HepG2 (cell line): Measurements from ENCODE around the gene ANKS1B. TPM values are rescaled to one million over a fixed set of nuclear protein-coding genes. Genes with fewer than 3 reads are reported as not detected.

Source experiments
- ATAC-seq: fragments of 200-7000 bp; cut with Tn5 transposase; 3 replicates; pipeline ENCODE4 v1.9.1; 2020; ENCODE audit warnings: mild to moderate bottlenecking, moderate library complexity
- BruUV-seq: library from RNA; stranded (reverse); fragments of 400-500 nt; replicated peaks from 2 replicates; lab custom pipeline; 2021; lab: Mats Ljungman, UMichigan
- CTCF ChIA-PET: fragments of 300-600 bp; formaldehyde crosslinking; extraction: SDS; loops from one replicate; lab custom pipeline; 2021; ENCODE audit warnings: low total read pairs, inconsistent platforms, low intra/inter-chr PET ratio; lab: Yijun Ruan, JAX
- POLR2A ChIA-PET: fragments of 350-600 bp; sonication (Branson Sonifier 250); formaldehyde crosslinking; loops from one replicate; lab custom pipeline; 2020; ENCODE audit warnings: antibody characterized with exemption, inconsistent platforms; lab: Yijun Ruan, JAX
- DNase-seq: peaks from one replicate; pipeline ENCODE4 v3.0.0-alpha.2; 2015; ENCODE audit warnings: low spot score
- FAIRE-seq: peaks from 3 replicates; lab custom pipeline; 2011; peaks lifted over from hg19 to GRCh38; lab: Jason Lieb, UNC
- H2AFZ ChIP-seq: one replicate; pipeline ENCODE4 v1.6.1; 2011; ENCODE audit warnings: low read length, inconsistent platforms
- H3K27ac ChIP-seq: fragments of 300-600 bp; 3 replicates; pipeline ENCODE4 v1.8.0; 2011; ENCODE audit warnings: mixed run types, mild to moderate bottlenecking, mixed read lengths, low read length, inconsistent platforms; ENCODE audit not compliant: insufficient read depth; ENCODE audit errors: extremely low read length
- H3K27me3 ChIP-seq, 2 experiments: fragments of 200-600 bp in 1 of 2; 2 replicates in 1 of 2; 3 replicates in 1 of 2; pipeline versions ENCODE4 v1.6.0 to v1.8.0; 2011; ENCODE audit warnings: low read length in 2 of 2, mild to moderate bottlenecking in 2 of 2, moderate library complexity in 2 of 2, inconsistent platforms in 1 of 2; ENCODE audit not compliant: insufficient read depth in 2 of 2, control insufficient read depth in 1 of 2
- H3K36me3 ChIP-seq, 2 experiments: fragments of 200-600 bp in 1 of 2; replicated peaks in 1 of 2; 2 replicates in 1 of 2; 3 replicates in 1 of 2; pipeline versions ENCODE4 v1.5.1 to v1.8.0; 2011; ENCODE audit warnings: low read length in 2 of 2, inconsistent platforms in 1 of 2; ENCODE audit not compliant: insufficient read depth in 2 of 2, control insufficient read depth in 1 of 2
- H3K4me1 ChIP-seq: 2 replicates; pipeline ENCODE4 v1.5.1; 2012; ENCODE audit warnings: low read length, inconsistent platforms; ENCODE audit not compliant: insufficient read depth
- H3K4me2 ChIP-seq: 2 replicates; pipeline ENCODE4 v1.6.0; 2011; ENCODE audit warnings: low read depth, low read length, inconsistent platforms
- H3K4me3 ChIP-seq, 3 experiments: fragments of 200-600 bp in 1 of 3; sonication (generic), shearing (Covaris generic) in 1 of 3; replicated peaks in 1 of 3; 2 replicates each; pipeline ENCODE4 v1.5.1; 2011 to 2016; ENCODE audit warnings: low read length in 3 of 3, inconsistent platforms in 2 of 3, low read depth in 2 of 3, mild to moderate bottlenecking in 2 of 3, control low read depth in 1 of 3, mixed read lengths in 1 of 3; ENCODE audit not compliant: insufficient read depth in 1 of 3
- H3K79me2 ChIP-seq: one replicate; pipeline ENCODE4 v1.6.1; 2011; ENCODE audit warnings: low read length, inconsistent platforms; ENCODE audit not compliant: insufficient read depth
- H3K9ac ChIP-seq: 2 replicates; pipeline ENCODE4 v1.6.0; 2011; ENCODE audit warnings: mild to moderate bottlenecking, low read depth, low read length, inconsistent platforms; ENCODE audit not compliant: insufficient read depth
- H3K9me3 ChIP-seq: 2 replicates; pipeline ENCODE4 v1.5.1; 2012; ENCODE audit warnings: mild to moderate bottlenecking, low read length
- H4K20me1 ChIP-seq: 2 replicates; pipeline ENCODE4 v1.6.0; 2011; ENCODE audit warnings: inconsistent platforms, mild to moderate bottlenecking, low read length, moderate library complexity; ENCODE audit not compliant: insufficient read depth
- CSRNP1 ChIP-seq: sonication (generic); formaldehyde crosslinking; IDR thresholded peaks from 2 replicates; pipeline ENCODE4 v1.8.1; 2023; ENCODE audit warnings: mild to moderate bottlenecking, missing genetic modification reagents
- NRL ChIP-seq: sonication (generic); formaldehyde crosslinking; IDR thresholded peaks from 2 replicates; pipeline ENCODE4 v1.5.0; 2020; ENCODE audit warnings: missing genetic modification reagents, mild to moderate bottlenecking, moderate library complexity, borderline replicate concordance
- SMARCE1 ChIP-seq: fragments of 450-650 bp; IDR thresholded peaks from 2 replicates; pipeline ENCODE4 v1.6.1; 2017; ENCODE audit warnings: borderline replicate concordance
- SP2 ChIP-seq: sonication (generic); formaldehyde crosslinking; IDR thresholded peaks from 2 replicates; pipeline ENCODE4 v1.5.1; 2020; ENCODE audit warnings: mild to moderate bottlenecking, missing genetic modification reagents
- TBL1XR1 ChIP-seq: fragments of 150-350 bp; IDR thresholded peaks from 2 replicates; pipeline ENCODE4 v1.6.1; 2014; ENCODE audit warnings: borderline replicate concordance, low read length; ENCODE audit not compliant: partially characterized antibody
- ZIK1 ChIP-seq: sonication (generic); formaldehyde crosslinking; IDR thresholded peaks from 2 replicates; pipeline ENCODE4 v1.5.0; 2020; ENCODE audit warnings: mild to moderate bottlenecking, low read depth, missing genetic modification reagents, borderline replicate concordance
- ZNF225 ChIP-seq: sonication (generic); formaldehyde crosslinking; IDR thresholded peaks from 2 replicates; pipeline ENCODE4 v1.4.0; 2020; ENCODE audit warnings: mild to moderate bottlenecking, missing genetic modification reagents
- ZNF577 ChIP-seq: sonication (generic); formaldehyde crosslinking; IDR thresholded peaks from 2 replicates; pipeline ENCODE4 v1.4.0; 2020; ENCODE audit warnings: mild to moderate bottlenecking, low read depth, missing genetic modification reagents, borderline replicate concordance
- ZNF619 ChIP-seq: sonication (generic); formaldehyde crosslinking; IDR thresholded peaks from 2 replicates; pipeline ENCODE4 v1.4.0; 2020; ENCODE audit warnings: mild to moderate bottlenecking, missing genetic modification reagents
- ZNF672 ChIP-seq: sonication (generic); formaldehyde crosslinking; IDR thresholded peaks from 2 replicates; pipeline ENCODE4 v1.8.1; 2022; ENCODE audit warnings: missing genetic modification reagents
- ZSCAN31 ChIP-seq: sonication (generic); formaldehyde crosslinking; IDR thresholded peaks from 2 replicates; pipeline ENCODE4 v1.5.0; 2020; ENCODE audit warnings: low read depth, mild to moderate bottlenecking, missing genetic modification reagents
- WGBS: methylation state at CpG from one replicate; pipeline ENCODE4 v1.1.6; 2017; ENCODE audit warnings: low lambda C conversion rate; 5-methylcytosine and 5-hydroxymethylcytosine counted together
- in situ Hi-C: cut with HindIII; loops from 2 replicates; pipeline ENCODE4 v1.10.0; 2017; ENCODE audit warnings: low pct_unique_long_range_greater_than_20kb; ENCODE audit not compliant: extremely low pct_ligation_motif_present
- intact Hi-C: fragments of 100-400 bp; cut with micrococcal nuclease; formaldehyde crosslinking; loops from one replicate; pipeline ENCODE4 v1.10.0; 2022; ENCODE audit not compliant: unreplicated experiment
- polyA plus RNA-seq, 8 experiments: library from polyadenylated mRNA; depleted of rRNA in 3 of 8; stranded (reverse) in 7 of 8; unstranded in 1 of 8; fragments of >200 nt; fragmentation: Illumina TruSeq in 4 of 8; extraction: Trizol in 4 of 8; gene quantifications; 2 replicates each; pipeline versions ENCODE4 v1.2.1 to v1.2.3, GENCODE V29; 2011 to 2016; ENCODE audit warnings: low read depth in 4 of 8, missing spikeins in 1 of 8, mixed read lengths in 1 of 8; ENCODE audit not compliant: insufficient read depth in 1 of 8
- total RNA-seq, 5 experiments: library from RNA; depleted of rRNA; stranded (reverse); fragments of >200 nt; fragmentation: Illumina TruSeq; extraction: Trizol; gene quantifications; 2 replicates each; pipeline ENCODE4 v1.2.3, GENCODE V29; 2016; ENCODE audit warnings: low read depth in 1 of 5

ANKS1B gene
- total and polyA plus RNA-seq, 2 of the 13 experiments (the other 11 are each of a cell fraction or from before 2014, with no cell fraction given), result 0.15 TPM; not detected in 1

- Histone ChIP-seq H3K27me3 (no peaks in the 10 kb centered on the region), H3K79me2 (no peaks in the 10 kb centered on the region), H3K4me3 (no peak overlapping the region), H3K27ac (no peak overlapping the region), H3K36me3 (peaks cover 9 to 21% of the 10 kb centered on the region in 2 experiments), H2AFZ (no peak overlapping the region), H4K20me1 (no peaks in the 10 kb centered on the region), H3K9me3 (no peaks in the 10 kb centered on the region), H3K4me1 (no peaks in the 10 kb centered on the region), H3K9ac (no peak overlapping the region), H3K4me2 (no peak overlapping the region)
- TF ChIP-seq SP2 (CRISPR knock-in tag) (no peak), ZSCAN31 (CRISPR knock-in tag) (no peak), NRL (CRISPR knock-in tag) (no peak), TBL1XR1 (no peak), ZIK1 (CRISPR knock-in tag) (no peak), SMARCE1 (no peak), ZNF225 (CRISPR knock-in tag) (no peak), CSRNP1 (no peak), ZNF672 (no peak), ZNF619 (no peak), ZNF577 (CRISPR knock-in tag) (no peak)
- no peak for DNase-seq
- no TSS peak for BruUV-seq
- in situ Hi-C loops (no loop called here), intact Hi-C loops (no loop called here)
- ATAC-seq, result no peak
- ChIA-PET POLR2A (no interaction called here), CTCF (no interaction called here)
- 96% methylated on average over 4 of the region's 4 CpGs for WGBS
- no peak for FAIRE-seq
Observed at GRCh38 chr12:98714426-98714825, 1270.3 kb downstream of the ANKS1B start.
